Neural progenitor cell (in vitro differentiated cells): ENCODE data around the gene PDE5A. TPM values are rescaled to one million over a fixed set of nuclear protein-coding genes. Genes with fewer than 3 reads are reported as not detected.

Source experiments
- DNase-seq: peaks from one replicate; pipeline ENCODE4 v3.0.0-alpha.2; 2016; ENCODE audit warnings: low spot score
- H2AFZ ChIP-seq: fragments of 200-600 bp; sonication (generic); replicated peaks from 2 replicates; pipeline ENCODE4 v1.6.1; 2016; ENCODE audit warnings: antibody characterized with exemption
- H3F3A ChIP-seq: fragments of 200-600 bp; sonication (generic); 2 replicates; pipeline ENCODE4 v1.6.1; 2016; ENCODE audit warnings: antibody characterized with exemption, low read depth
- H3K27ac ChIP-seq: fragments of 200-600 bp; sonication (generic); 2 replicates; pipeline ENCODE4 v1.5.1; 2016; ENCODE audit warnings: mild to moderate bottlenecking
- H3K27me3 ChIP-seq: fragments of 200-600 bp; sonication (generic); 2 replicates; pipeline ENCODE4 v1.6.1; 2016; ENCODE audit warnings: mild to moderate bottlenecking, moderate library complexity
- H3K36me3 ChIP-seq: fragments of 200-600 bp; sonication (generic); 2 replicates; pipeline ENCODE4 v1.5.1; 2016
- H3K4me1 ChIP-seq: fragments of 200-600 bp; sonication (generic); 2 replicates; pipeline ENCODE4 v1.6.1; 2016; ENCODE audit warnings: mixed run types
- H3K4me2 ChIP-seq: fragments of 200-600 bp; sonication (generic); 2 replicates; pipeline ENCODE4 v1.6.1; 2016
- H3K4me3 ChIP-seq: fragments of 200-600 bp; sonication (generic); 2 replicates; pipeline ENCODE4 v1.5.1; 2016
- H3K79me2 ChIP-seq: fragments of 200-600 bp; sonication (generic); 2 replicates; pipeline ENCODE4 v1.6.1; 2016; ENCODE audit warnings: low read depth
- H3K9ac ChIP-seq: fragments of 200-600 bp; sonication (generic); 2 replicates; pipeline ENCODE4 v1.6.1; 2016
- H3K9me3 ChIP-seq: fragments of 200-600 bp; sonication (generic); 2 replicates; pipeline ENCODE4 v1.5.1; 2016; ENCODE audit warnings: low read depth
- H4K20me1 ChIP-seq: fragments of 200-600 bp; sonication (generic); 2 replicates; pipeline ENCODE4 v1.6.1; 2016; ENCODE audit warnings: low read depth
- H3K27ac Mint-ChIP-seq: 3 replicates; pipeline ENCODE4 v1.8.0; 2021; ENCODE audit warnings: mixed read lengths
- H3K27me3 Mint-ChIP-seq: 2 replicates; pipeline ENCODE4 v1.8.0; 2022; ENCODE audit warnings: low read depth, mild to moderate bottlenecking, inconsistent platforms, moderate library complexity, mixed read lengths; ENCODE audit not compliant: insufficient read depth
- H3K36me3 Mint-ChIP-seq: 3 replicates; pipeline ENCODE4 v1.8.0; 2021; ENCODE audit warnings: mixed read lengths
- H3K4me1 Mint-ChIP-seq: 3 replicates; pipeline ENCODE4 v1.8.0; 2021; ENCODE audit warnings: mixed read lengths
- H3K4me3 Mint-ChIP-seq: 3 replicates; pipeline ENCODE4 v1.8.0; 2021; ENCODE audit warnings: mild to moderate bottlenecking, moderate library complexity, mixed read lengths
- H3K9me3 Mint-ChIP-seq: 3 replicates; pipeline ENCODE4 v1.8.0; 2020; ENCODE audit warnings: mixed read lengths
- CTCF ChIP-seq: fragments of 200-600 bp; sonication (generic); IDR thresholded peaks from 2 replicates; pipeline ENCODE4 v1.5.1; 2017; ENCODE audit warnings: antibody characterized with exemption, mild to moderate bottlenecking
- EZH2 ChIP-seq: fragments of 200-600 bp; sonication (generic); IDR thresholded peaks from 2 replicates; pipeline ENCODE4 v1.6.1; 2017; ENCODE audit warnings: antibody characterized with exemption, mild to moderate bottlenecking, moderate library complexity
- EZH2phosphoT487 ChIP-seq: fragments of 200-600 bp; sonication (generic); IDR thresholded peaks from 2 replicates; pipeline ENCODE4 v1.6.1; 2017; ENCODE audit warnings: antibody characterized with exemption
- total RNA-seq: library from RNA; depleted of rRNA; stranded (reverse); fragments of >200 nt; gene quantifications from 2 replicates; pipeline ENCODE4 v1.2.3, GENCODE V29; 2015; ENCODE audit warnings: low replicate concordance

PDE5A gene
- total RNA-seq, 1 donor from 2014 or later, result 32.4 TPM

- no peaks in the 10 kb centered on the region for H4K20me1 ChIP-seq
Observed at GRCh38 chr4:119602366-119602765, 26.2 kb downstream of the PDE5A start.

GRCh38 chr4:119598521-119598920 is 30.1 kb downstream of the PDE5A start:
- no peak overlapping the region for H3K27ac Mint-ChIP-seq
- H3K79me2 ChIP-seq, result peaks cover 12% of the 10 kb centered on the region
- DNase-seq, result no peak

More at GRCh38 chr4:119602366-119602765, 26.2 kb downstream of the PDE5A start:
- Histone ChIP-seq H3K4me2 (no peak overlapping the region), H3K4me3 (no peak overlapping the region), H3K27me3 (no peaks in the 10 kb centered on the region), H3K27ac (no peak overlapping the region), H3F3A (no peaks in the 10 kb centered on the region), H2AFZ (no peak overlapping the region), H3K36me3 (peaks cover 9% of the 10 kb centered on the region), H3K9ac (no peak overlapping the region), H3K4me1 (no peaks in the 10 kb centered on the region), H3K79me2 (peaks cover 12% of the 10 kb centered on the region), H3K9me3 (peaks cover 7% of the 10 kb centered on the region)
- Mint-ChIP-seq H3K9me3 (peaks cover 9% of the 10 kb centered on the region), H3K4me1 (no peaks in the 10 kb centered on the region), H3K4me3 (no peak overlapping the region), H3K27ac (no peak overlapping the region), H3K36me3 (peaks cover 29% of the 10 kb centered on the region), H3K27me3 (no peaks in the 10 kb centered on the region)
- no peak for DNase-seq
- TF ChIP-seq EZH2phosphoT487 (no peak), EZH2 (no peak), CTCF (no peak)

GRCh38 chr4:119597377-119597776 is 31.2 kb downstream of the PDE5A start:
- H3K27ac Mint-ChIP-seq, result no peak overlapping the region
- Histone ChIP-seq H3K4me2 (no peak overlapping the region), H3K79me2 (peaks cover 12% of the 10 kb centered on the region)

More at GRCh38 chr4:119598521-119598920, 30.1 kb downstream of the PDE5A start:
- peaks cover 7% of the 10 kb centered on the region for H3K9me3 ChIP-seq
- H3K4me1 Mint-ChIP-seq, result no peaks in the 10 kb centered on the region
- no peaks in the 10 kb centered on the region for H3K4me1 ChIP-seq
- H3K36me3 ChIP-seq, result peaks cover 9% of the 10 kb centered on the region
- no peaks in the 10 kb centered on the region for H3F3A ChIP-seq
- H3K9me3 Mint-ChIP-seq, result peaks cover 9% of the 10 kb centered on the region
- no peak overlapping the region for H3K4me2 ChIP-seq
- no peaks in the 10 kb centered on the region for H3K27me3 Mint-ChIP-seq
- no peak overlapping the region for H3K9ac ChIP-seq
- H3K27ac ChIP-seq, result no peak overlapping the region
- no peak overlapping the region for H3K4me3 Mint-ChIP-seq
- peaks cover 22% of the 10 kb centered on the region for H3K36me3 Mint-ChIP-seq
- no peak overlapping the region for H3K4me3 ChIP-seq
- H3K27me3 ChIP-seq, result no peaks in the 10 kb centered on the region
- TF ChIP-seq EZH2, result no peak
- no peak for TF ChIP-seq EZH2phosphoT487
- TF ChIP-seq CTCF, result no peak
- H2AFZ ChIP-seq, result no peak overlapping the region
- H4K20me1 ChIP-seq, result no peaks in the 10 kb centered on the region

More at GRCh38 chr4:119597377-119597776, 31.2 kb downstream of the PDE5A start:
- DNase-seq, result no peak
- Histone ChIP-seq H3K27me3 (no peaks in the 10 kb centered on the region), H3K9ac (no peak overlapping the region), H3K36me3 (peaks cover 9% of the 10 kb centered on the region), H3K4me1 (no peaks in the 10 kb centered on the region), H3K27ac (no peak overlapping the region), H3K4me3 (no peak overlapping the region), H3K9me3 (peaks cover 7% of the 10 kb centered on the region), H2AFZ (no peak overlapping the region), H3F3A (no peaks in the 10 kb centered on the region), H4K20me1 (no peaks in the 10 kb centered on the region)
- H3K4me3 Mint-ChIP-seq, result no peak overlapping the region
- H3K9me3 Mint-ChIP-seq, result peaks cover 9% of the 10 kb centered on the region
- H3K4me1 Mint-ChIP-seq, result no peaks in the 10 kb centered on the region
- H3K27me3 Mint-ChIP-seq, result no peaks in the 10 kb centered on the region
- H3K36me3 Mint-ChIP-seq, result peaks cover 27% of the 10 kb centered on the region
- no peak for TF ChIP-seq CTCF
- TF ChIP-seq EZH2, result no peak
- no peak for TF ChIP-seq EZH2phosphoT487
